Activated CD4-positive, alpha-beta T cell treated with anti-CD3 and anti-CD28 coated beads, Interleukin-2, amount 50 U/mL, for 1 hour (primary cell): ENCODE measurements around the gene CAMK2A.

Source experiments
- DNase-seq: peaks from one replicate; pipeline ENCODE4 v3.0.0-alpha.2; 2020

The CAMK2A gene

GRCh38 chr5:150299571-150300327 lies 10.2 kb upstream of the CAMK2A start:
- no peak for DNase-seq

GRCh38 chr5:150298701-150299451 lies 9.3 kb upstream of the CAMK2A start:
- no peak for DNase-seq

GRCh38 chr5:150297934-150298595 lies 8.5 kb upstream of the CAMK2A start:
- no peak for DNase-seq

- no peak for DNase-seq
Observed at GRCh38 chr5:150297236-150297890, 7.8 kb upstream of the CAMK2A start.

- DNase-seq: no peak
Observed at GRCh38 chr5:150296496-150296895, 6.9 kb upstream of the CAMK2A start.

GRCh38 chr5:150295741-150296486 lies 6.3 kb upstream of the CAMK2A start:
- DNase-seq: no peak

- no peak for DNase-seq
Observed at GRCh38 chr5:150295172-150295634, 5.6 kb upstream of the CAMK2A start.

- DNase-seq: no peak
Observed at GRCh38 chr5:150294551-150295071, 5.0 kb upstream of the CAMK2A start.

GRCh38 chr5:150293091-150293941 lies 3.7 kb upstream of the CAMK2A start:
- no peak for DNase-seq

- DNase-seq: no peak
Observed at GRCh38 chr5:150291388-150292385, 2.1 kb upstream of the CAMK2A start.

- no peak for DNase-seq
Observed at GRCh38 chr5:150288791-150289190, 782 bp downstream of the CAMK2A start.

GRCh38 chr5:150288361-150288760 lies 1.2 kb downstream of the CAMK2A start:
- DNase-seq: no peak

- DNase-seq: no peak
Observed at GRCh38 chr5:150286820-150287219, 2.8 kb downstream of the CAMK2A start.

- no peak for DNase-seq
Observed at GRCh38 chr5:150285114-150285513, 4.5 kb downstream of the CAMK2A start.

GRCh38 chr5:150284311-150284710 lies 5.3 kb downstream of the CAMK2A start:
- no peak for DNase-seq

- no peak for DNase-seq
Observed at GRCh38 chr5:150283904-150284303, 5.7 kb downstream of the CAMK2A start.

GRCh38 chr5:150281987-150282386 lies 7.6 kb downstream of the CAMK2A start:
- DNase-seq: no peak

GRCh38 chr5:150279330-150280020 lies 10.1 kb downstream of the CAMK2A start:
- DNase-seq: no peak

- no peak for DNase-seq
Observed at GRCh38 chr5:150278916-150279315, 10.7 kb downstream of the CAMK2A start.
